HepG2 (cell line): ENCODE measurements around the gene ZFP3. TPM values are rescaled to one million over a fixed set of nuclear protein-coding genes. Genes with fewer than 3 reads are reported as not detected.
A peak's percentile ranks its signal among the peaks of the same experiment; 100 is the strongest.

ENCODE experiments used
- BCL6 ChIP-seq: IDR thresholded peaks from 2 replicates; pipeline ENCODE4 v1.6.1; 2016; ENCODE audit warnings: missing genetic modification reagents, missing compliant biosample characterization
- DPF2 ChIP-seq: sonication (generic); formaldehyde crosslinking; IDR thresholded peaks from 2 replicates; pipeline ENCODE4 v1.4.0; 2020; ENCODE audit warnings: mild to moderate bottlenecking, low read depth, missing genetic modification reagents, borderline replicate concordance
- EEA1 ChIP-seq: sonication (generic); formaldehyde crosslinking; IDR thresholded peaks from 2 replicates; pipeline ENCODE4 v1.5.1; 2020; ENCODE audit warnings: mild to moderate bottlenecking, missing genetic modification reagents, borderline replicate concordance
- ELF3 ChIP-seq: IDR thresholded peaks from 2 replicates; pipeline ENCODE4 v1.6.1; 2016; ENCODE audit warnings: missing genetic modification reagents, missing compliant biosample characterization
- HDAC6 ChIP-seq: fragments of 200-600 bp; sonication (generic); IDR thresholded peaks from 2 replicates; pipeline ENCODE4 v1.7.0; 2017; ENCODE audit warnings: mild to moderate bottlenecking, antibody characterized with exemption, low read length, low read depth
- IRX3 ChIP-seq: sonication (generic); formaldehyde crosslinking; IDR thresholded peaks from 2 replicates; pipeline ENCODE4 v1.8.1; 2023; ENCODE audit warnings: mild to moderate bottlenecking, low read depth, missing genetic modification reagents, borderline replicate concordance
- JUNB ChIP-seq: sonication (generic); formaldehyde crosslinking; IDR thresholded peaks from 2 replicates; pipeline ENCODE4 v1.8.0; 2022; ENCODE audit warnings: missing genetic modification reagents, mild to moderate bottlenecking, borderline replicate concordance
- KMT2A ChIP-seq: sonication (generic); formaldehyde crosslinking; IDR thresholded peaks from 2 replicates; pipeline ENCODE4 v1.4.0; 2020; ENCODE audit warnings: missing genetic modification reagents
- PCBP1 ChIP-seq: fragments of 200-400 bp; formaldehyde crosslinking; IDR thresholded peaks from 2 replicates; pipeline ENCODE4 v1.6.1; 2017; ENCODE audit warnings: mild to moderate bottlenecking, low read depth, low read length, borderline replicate concordance
- RARA ChIP-seq: IDR thresholded peaks from 2 replicates; pipeline ENCODE4 v1.6.1; 2016; ENCODE audit warnings: missing genetic modification reagents, missing compliant biosample characterization
- RBM39 ChIP-seq: fragments of 200-400 bp; formaldehyde crosslinking; IDR thresholded peaks from one replicate; pipeline ENCODE4 v1.6.1; 2018; ENCODE audit warnings: antibody characterized with exemption, mild to moderate bottlenecking, low read depth, low read length; ENCODE audit not compliant: poor library complexity, severe bottlenecking
- RFX5 ChIP-seq: IDR thresholded peaks from 2 replicates; pipeline ENCODE4 v1.6.1; 2011; ENCODE audit warnings: low read depth, low read length, improper control_type of control experiment
- SKI ChIP-seq: fragments of 450-650 bp; IDR thresholded peaks from one replicate; pipeline ENCODE4 v1.6.1; 2018; ENCODE audit warnings: mild to moderate bottlenecking; ENCODE audit not compliant: partially characterized antibody
- SRSF4 ChIP-seq: fragments of 200-400 bp; formaldehyde crosslinking; IDR thresholded peaks from one replicate; pipeline ENCODE4 v1.6.1; 2018; ENCODE audit warnings: mild to moderate bottlenecking, low read depth, low read length, moderate library complexity; ENCODE audit not compliant: poor library complexity, severe bottlenecking
- STAG1 ChIP-seq: sonication (generic); formaldehyde crosslinking; IDR thresholded peaks from 2 replicates; pipeline ENCODE4 v1.4.0; 2020; ENCODE audit warnings: missing genetic modification reagents
- TBP ChIP-seq: sonication (generic); formaldehyde crosslinking; IDR thresholded peaks from 2 replicates; pipeline ENCODE4 v1.5.0; 2020; ENCODE audit warnings: missing genetic modification reagents
- ZNF18 ChIP-seq: sonication (generic); formaldehyde crosslinking; IDR thresholded peaks from 2 replicates; pipeline ENCODE4 v1.8.0; 2022; ENCODE audit warnings: mild to moderate bottlenecking, missing genetic modification reagents; ENCODE audit not compliant: insufficient replicate concordance
- ZNF30 ChIP-seq: sonication (generic); formaldehyde crosslinking; IDR thresholded peaks from 2 replicates; pipeline ENCODE4 v1.5.0; 2020; ENCODE audit warnings: mild to moderate bottlenecking, missing genetic modification reagents
- ZNF441 ChIP-seq: sonication (generic); formaldehyde crosslinking; IDR thresholded peaks from 2 replicates; pipeline ENCODE4 v1.7.0; 2021; ENCODE audit warnings: missing genetic modification reagents, borderline replicate concordance
- ZNF546 ChIP-seq: sonication (generic); formaldehyde crosslinking; conservative IDR thresholded peaks from 2 replicates; pipeline ENCODE4 v1.8.1; 2023; ENCODE audit warnings: mild to moderate bottlenecking, missing genetic modification reagents
- ZNF552 ChIP-seq: sonication (generic); formaldehyde crosslinking; IDR thresholded peaks from 2 replicates; pipeline ENCODE4 v1.9.0; 2022; ENCODE audit warnings: missing genetic modification reagents, mild to moderate bottlenecking, borderline replicate concordance
- ZNF629 ChIP-seq: sonication (generic); formaldehyde crosslinking; conservative IDR thresholded peaks from 2 replicates; pipeline ENCODE4 v1.5.0; 2020; ENCODE audit warnings: missing genetic modification reagents
- ZNF670 ChIP-seq: sonication (generic); formaldehyde crosslinking; IDR thresholded peaks from 2 replicates; pipeline ENCODE4 v1.8.0; 2022; ENCODE audit warnings: mild to moderate bottlenecking, missing genetic modification reagents, borderline replicate concordance
- ZNF720 ChIP-seq: sonication (generic); formaldehyde crosslinking; IDR thresholded peaks from 2 replicates; pipeline ENCODE4 v1.4.0; 2020; ENCODE audit warnings: missing genetic modification reagents
- polyA plus RNA-seq, 8 experiments: library from polyadenylated mRNA; depleted of rRNA in 3 of 8; stranded (reverse) in 7 of 8; unstranded in 1 of 8; fragments of >200 nt; fragmentation: Illumina TruSeq in 4 of 8; extraction: Trizol in 4 of 8; gene quantifications; 2 replicates each; pipeline versions ENCODE4 v1.2.1 to v1.2.3, GENCODE V29; 2011 to 2016; ENCODE audit warnings: low read depth in 4 of 8, missing spikeins in 1 of 8, mixed read lengths in 1 of 8; ENCODE audit not compliant: insufficient read depth in 1 of 8
- total RNA-seq, 5 experiments: library from RNA; depleted of rRNA; stranded (reverse); fragments of >200 nt; fragmentation: Illumina TruSeq; extraction: Trizol; gene quantifications; 2 replicates each; pipeline ENCODE4 v1.2.3, GENCODE V29; 2016; ENCODE audit warnings: low read depth in 1 of 5
- TF ChIP-seq, protein P1 (sequence below): sonication (generic); formaldehyde crosslinking; IDR thresholded peaks from 2 replicates; pipeline ENCODE4 v1.5.1; 2020; ENCODE audit warnings: mild to moderate bottlenecking, missing genetic modification reagents, borderline replicate concordance
- TF ChIP-seq, protein P2 (sequence below): sonication (generic); formaldehyde crosslinking; IDR thresholded peaks from 2 replicates; pipeline ENCODE4 v1.4.0; 2020; ENCODE audit warnings: missing genetic modification reagents

The ZFP3 gene
- total and polyA plus RNA-seq, 2 of the 13 experiments (the other 11 are each of a cell fraction or from before 2014, with no cell fraction given): not detected

GRCh38 chr17:5031365-5032082 is 46.7 kb upstream of the ZFP3 start (continued):
- no peak for TF ChIP-seq SRSF4
- TF ChIP-seq TBP (CRISPR knock-in tag): no peak
- no peak for TF ChIP-seq ZNF18 (CRISPR knock-in tag)
- TF ChIP-seq, protein P1, sequence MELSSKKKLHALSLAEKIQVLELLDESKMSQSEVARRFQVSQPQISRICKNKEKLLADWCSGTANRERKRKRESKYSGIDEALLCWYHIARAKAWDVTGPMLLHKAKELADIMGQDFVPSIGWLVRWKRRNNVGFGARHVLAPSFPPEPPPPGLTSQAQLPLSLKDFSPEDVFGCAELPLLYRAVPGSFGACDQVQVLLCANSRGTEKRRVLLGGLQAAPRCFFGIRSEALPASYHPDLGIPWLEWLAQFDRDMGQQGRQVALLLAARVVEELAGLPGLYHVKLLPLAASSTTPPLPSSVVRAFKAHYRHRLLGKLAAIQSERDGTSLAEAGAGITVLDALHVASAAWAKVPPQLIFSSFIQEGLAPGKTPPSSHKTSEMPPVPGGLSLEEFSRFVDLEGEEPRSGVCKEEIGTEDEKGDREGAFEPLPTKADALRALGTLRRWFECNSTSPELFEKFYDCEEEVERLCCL (CRISPR knock-in tag): no peak
- TF ChIP-seq, protein P2, sequence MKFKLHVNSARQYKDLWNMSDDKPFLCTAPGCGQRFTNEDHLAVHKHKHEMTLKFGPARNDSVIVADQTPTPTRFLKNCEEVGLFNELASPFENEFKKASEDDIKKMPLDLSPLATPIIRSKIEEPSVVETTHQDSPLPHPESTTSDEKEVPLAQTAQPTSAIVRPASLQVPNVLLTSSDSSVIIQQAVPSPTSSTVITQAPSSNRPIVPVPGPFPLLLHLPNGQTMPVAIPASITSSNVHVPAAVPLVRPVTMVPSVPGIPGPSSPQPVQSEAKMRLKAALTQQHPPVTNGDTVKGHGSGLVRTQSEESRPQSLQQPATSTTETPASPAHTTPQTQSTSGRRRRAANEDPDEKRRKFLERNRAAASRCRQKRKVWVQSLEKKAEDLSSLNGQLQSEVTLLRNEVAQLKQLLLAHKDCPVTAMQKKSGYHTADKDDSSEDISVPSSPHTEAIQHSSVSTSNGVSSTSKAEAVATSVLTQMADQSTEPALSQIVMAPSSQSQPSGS (CRISPR knock-in tag): peak; percentile 18; the same call in 1 of the 2 replicates
- no peak for TF ChIP-seq EEA1 (CRISPR knock-in tag)
- TF ChIP-seq ZNF720 (CRISPR knock-in tag): no peak
- TF ChIP-seq IRX3 (CRISPR knock-in tag): no peak
- TF ChIP-seq ZNF546: no peak
- TF ChIP-seq DPF2 (CRISPR knock-in tag): no peak
- TF ChIP-seq ELF3 (CRISPR knock-in tag): no peak
- no peak for TF ChIP-seq ZNF629 (CRISPR knock-in tag)
- TF ChIP-seq ZNF30 (CRISPR knock-in tag): no peak
- no peak for TF ChIP-seq SKI
- TF ChIP-seq KMT2A (CRISPR knock-in tag): no peak
- peak; percentile 38; the same call in 1 of the 2 replicates for TF ChIP-seq STAG1 (CRISPR knock-in tag)
- no peak for TF ChIP-seq RFX5
- TF ChIP-seq JUNB (CRISPR knock-in tag): no peak
- TF ChIP-seq RBM39: no peak
- TF ChIP-seq ZNF441 (CRISPR knock-in tag): no peak
- no peak for TF ChIP-seq ZNF552 (CRISPR knock-in tag)
- no peak for TF ChIP-seq PCBP1
- TF ChIP-seq RARA (CRISPR knock-in tag): no peak
- no peak for TF ChIP-seq HDAC6
- TF ChIP-seq BCL6 (CRISPR knock-in tag): 0 out of 2 replicates have a peak, but pooled peaks have one; percentile 11
- no peak for TF ChIP-seq ZNF670 (CRISPR knock-in tag)
